ENCODE measurements around the gene TIAM2.

DNA sequence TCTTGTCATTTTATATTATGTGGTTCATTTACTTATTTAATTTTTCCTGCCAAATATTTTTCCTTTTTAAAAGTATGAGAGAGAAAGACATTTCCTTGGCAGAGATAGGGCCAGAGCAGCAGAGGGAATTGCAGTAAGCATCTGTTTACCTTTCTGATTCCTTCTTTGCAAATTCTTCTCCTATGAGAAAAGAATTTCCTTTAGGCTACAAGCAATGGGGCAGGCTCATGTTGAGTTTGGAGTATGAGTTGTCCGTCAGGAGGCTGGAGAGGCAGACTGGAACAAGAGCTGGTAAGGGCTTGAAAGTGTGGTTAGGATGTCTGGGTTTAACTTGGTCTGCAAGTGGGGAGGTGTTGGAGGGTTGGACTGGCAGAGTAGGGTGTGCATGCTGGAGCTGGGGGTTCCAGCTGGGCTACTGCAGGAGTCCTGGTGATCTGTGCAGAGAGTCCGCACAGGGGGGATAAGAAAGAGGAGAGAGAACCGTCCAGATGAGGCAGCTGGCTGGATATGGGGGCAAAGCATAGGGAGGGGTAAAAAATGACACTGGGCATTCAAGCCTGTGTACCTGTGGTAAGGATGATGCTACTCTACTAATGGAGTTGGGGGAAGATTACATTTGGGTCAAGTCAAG, 19.7 kb downstream of the TIAM2 start:
- no peak for TF ChIP-seq POLR2A (IDR thresholded peaks at IDR 0.05)
- TF ChIP-seq, protein P1, sequence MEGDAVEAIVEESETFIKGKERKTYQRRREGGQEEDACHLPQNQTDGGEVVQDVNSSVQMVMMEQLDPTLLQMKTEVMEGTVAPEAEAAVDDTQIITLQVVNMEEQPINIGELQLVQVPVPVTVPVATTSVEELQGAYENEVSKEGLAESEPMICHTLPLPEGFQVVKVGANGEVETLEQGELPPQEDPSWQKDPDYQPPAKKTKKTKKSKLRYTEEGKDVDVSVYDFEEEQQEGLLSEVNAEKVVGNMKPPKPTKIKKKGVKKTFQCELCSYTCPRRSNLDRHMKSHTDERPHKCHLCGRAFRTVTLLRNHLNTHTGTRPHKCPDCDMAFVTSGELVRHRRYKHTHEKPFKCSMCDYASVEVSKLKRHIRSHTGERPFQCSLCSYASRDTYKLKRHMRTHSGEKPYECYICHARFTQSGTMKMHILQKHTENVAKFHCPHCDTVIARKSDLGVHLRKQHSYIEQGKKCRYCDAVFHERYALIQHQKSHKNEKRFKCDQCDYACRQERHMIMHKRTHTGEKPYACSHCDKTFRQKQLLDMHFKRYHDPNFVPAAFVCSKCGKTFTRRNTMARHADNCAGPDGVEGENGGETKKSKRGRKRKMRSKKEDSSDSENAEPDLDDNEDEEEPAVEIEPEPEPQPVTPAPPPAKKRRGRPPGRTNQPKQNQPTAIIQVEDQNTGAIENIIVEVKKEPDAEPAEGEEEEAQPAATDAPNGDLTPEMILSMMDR (IDR thresholded peaks at IDR 0.05), result no peak

Data from uterus (tissue), 2 donors.